Activated CD8-positive, alpha-beta memory T cell treated with anti-CD3 and anti-CD28 coated beads for 4 hours (primary cell): ENCODE data around the gene GHRH.

ENCODE experiments used
- DNase-seq, 2 donors: peaks; one replicate each; pipeline ENCODE4 v3.0.0-alpha.2; 2020; ENCODE audit warnings: low read depth in 2 of 2

The GHRH gene

GRCh38 chr20:37260923-37261322 is 691 bp downstream of the GHRH start:
- no peak for DNase-seq

GRCh38 chr20:37259865-37260264 is 1.7 kb downstream of the GHRH start:
- no peak for DNase-seq

DNA sequence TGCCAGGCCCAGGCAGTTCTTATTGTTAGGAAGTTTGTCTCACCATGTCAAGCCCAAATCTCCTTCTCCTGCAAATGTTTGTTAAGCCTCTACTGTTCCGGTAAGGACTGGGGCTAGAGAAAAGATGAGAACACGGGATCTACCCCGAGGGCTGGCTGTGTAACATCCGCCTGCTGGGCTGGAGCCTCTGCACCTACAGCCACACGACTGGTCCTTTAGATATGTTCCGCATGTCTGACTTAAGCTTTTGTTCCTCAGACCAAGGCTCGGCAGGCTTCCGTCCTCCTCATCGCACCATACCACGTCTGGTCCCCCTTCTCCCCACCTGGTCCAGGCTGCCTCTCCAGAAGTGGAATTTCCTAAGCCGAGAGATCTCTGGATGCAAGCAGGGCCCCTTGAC is 2.6 kb downstream of the GHRH start:
- DNase-seq, result no peak

GRCh38 chr20:37257988-37258387 is 3.6 kb downstream of the GHRH start:
- no peak for DNase-seq

GRCh38 chr20:37257530-37257929 is 4.1 kb downstream of the GHRH start:
- no peak for DNase-seq

DNA sequence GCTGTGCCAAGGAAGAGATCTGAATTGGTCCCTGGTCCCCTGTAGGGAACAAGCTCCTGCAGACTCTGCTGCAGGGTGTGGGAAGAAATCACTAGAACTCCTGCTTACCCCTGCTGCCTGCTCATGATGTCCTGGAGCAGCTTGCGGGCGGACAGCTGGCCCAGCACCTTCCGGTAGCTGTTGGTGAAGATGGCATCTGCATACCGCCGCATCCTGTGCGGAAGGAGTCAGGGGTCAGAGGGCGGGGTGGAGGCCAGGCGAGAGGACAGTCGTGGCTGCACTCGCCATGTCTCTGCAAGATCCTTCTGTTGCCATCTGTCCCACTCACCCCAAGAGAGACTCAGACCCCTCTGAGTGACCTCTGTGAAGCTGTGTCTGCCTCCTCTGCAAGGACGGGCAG is 5.3 kb downstream of the GHRH start:
- no peak for DNase-seq

DNA sequence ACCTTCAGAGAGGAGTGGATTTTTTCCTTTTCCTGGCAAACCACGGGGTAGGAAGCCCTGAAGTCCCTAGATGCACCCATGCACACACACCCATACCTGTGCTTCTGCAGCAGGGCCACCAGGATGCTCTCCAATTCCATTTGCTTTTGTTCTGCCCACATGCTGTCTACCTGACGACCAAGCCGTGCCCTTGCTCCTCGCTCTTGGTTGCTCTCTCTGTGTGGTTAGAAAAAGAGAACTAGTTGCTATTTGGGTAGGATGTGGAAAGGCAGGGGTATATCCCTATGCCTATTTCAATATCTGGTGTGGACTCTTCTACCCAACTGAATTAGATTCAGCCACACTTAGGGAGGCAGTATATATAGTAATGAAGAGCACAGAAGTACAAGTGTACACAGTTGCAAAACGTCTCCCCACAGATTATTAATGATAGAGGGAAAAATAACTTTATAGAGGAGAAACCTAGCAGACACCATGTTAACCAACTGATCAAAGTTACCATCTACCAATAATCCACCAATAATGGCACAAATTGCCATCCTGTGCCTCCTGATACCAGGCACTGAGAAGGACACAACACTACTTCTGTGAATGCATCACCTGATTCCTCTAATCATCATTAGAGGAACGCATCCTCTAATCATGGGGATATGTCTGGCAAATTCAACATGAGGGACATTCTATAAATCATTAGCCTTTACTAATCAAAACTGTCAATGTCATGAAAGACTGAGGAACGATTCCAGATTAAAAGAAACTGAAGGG is 7.3 kb downstream of the GHRH start:
- DNase-seq, result no peak

DNA sequence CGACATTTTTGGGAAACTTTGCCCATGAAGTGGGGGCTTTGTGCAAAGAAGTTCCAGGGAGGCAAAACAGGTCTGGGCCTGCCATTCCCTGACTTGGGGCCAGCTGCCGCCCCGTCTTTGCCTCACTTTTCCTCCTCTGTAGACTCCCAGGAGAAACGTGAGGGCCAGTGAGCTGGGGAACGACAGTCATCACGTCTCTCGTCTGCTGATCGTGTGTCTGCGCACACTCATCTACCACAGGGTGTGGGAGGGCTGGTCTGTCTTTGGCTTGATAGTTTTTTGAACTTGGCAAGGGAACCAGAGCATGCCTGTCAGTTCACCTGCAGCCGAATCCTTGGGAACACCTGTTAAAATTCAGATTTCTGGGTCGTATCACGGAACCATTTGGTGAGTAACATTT is 8.5 kb downstream of the GHRH start:
- DNase-seq, result no peak

DNA sequence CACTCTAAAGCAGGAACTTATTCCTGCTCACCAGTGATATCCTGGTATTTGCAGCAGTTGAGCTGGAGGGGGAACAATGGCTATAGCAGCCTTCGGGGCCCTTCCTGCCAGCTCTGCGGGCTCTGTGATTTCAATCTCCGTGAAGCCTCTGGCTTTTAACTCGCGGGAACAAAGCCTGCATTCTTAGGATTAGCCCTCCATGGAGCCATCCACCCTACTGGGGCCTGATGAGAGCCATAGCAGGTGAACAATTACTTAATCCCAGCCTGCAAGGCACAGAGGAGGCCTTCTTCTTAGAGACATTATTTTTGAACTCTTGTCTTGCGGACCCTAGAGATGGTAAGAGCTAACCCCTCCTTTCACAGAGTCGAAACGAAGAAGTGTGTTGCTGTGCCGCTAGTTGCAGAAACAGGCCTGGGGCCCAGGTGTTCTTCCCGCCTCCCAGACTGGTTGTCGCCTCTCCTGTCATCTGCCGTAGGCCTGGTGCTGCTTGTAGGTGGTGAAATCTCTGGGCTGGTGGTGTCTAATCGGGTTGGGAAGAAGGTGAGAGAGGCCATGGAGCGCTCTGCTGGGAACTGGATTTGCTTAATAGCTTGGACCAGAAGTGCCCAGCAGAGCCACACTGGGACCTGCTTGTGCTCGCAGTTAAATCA is 9.7 kb downstream of the GHRH start:
- DNase-seq, result no peak

GRCh38 chr20:37249304-37249703 is 12.3 kb downstream of the GHRH start:
- no peak for DNase-seq

DNA sequence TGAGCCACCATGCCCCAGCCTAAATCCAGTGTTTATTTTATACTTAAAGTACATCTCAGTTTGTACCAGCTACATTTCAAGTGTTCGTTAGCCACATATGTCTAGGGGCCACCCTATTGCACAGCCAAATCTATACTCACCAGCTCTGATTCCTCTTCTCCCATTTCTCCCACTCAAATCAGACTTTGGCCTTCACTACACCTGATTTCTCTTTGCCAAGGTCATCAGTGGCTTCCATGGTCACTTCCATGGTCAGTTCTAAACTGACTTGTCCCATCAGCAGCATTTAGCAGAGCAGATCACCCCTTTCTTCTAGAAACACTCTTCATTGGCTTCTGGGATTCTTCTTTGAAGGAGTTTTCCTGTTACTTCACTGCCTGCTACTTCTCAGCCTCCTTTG is 14.1 kb downstream of the GHRH start:
- no peak for DNase-seq

DNA sequence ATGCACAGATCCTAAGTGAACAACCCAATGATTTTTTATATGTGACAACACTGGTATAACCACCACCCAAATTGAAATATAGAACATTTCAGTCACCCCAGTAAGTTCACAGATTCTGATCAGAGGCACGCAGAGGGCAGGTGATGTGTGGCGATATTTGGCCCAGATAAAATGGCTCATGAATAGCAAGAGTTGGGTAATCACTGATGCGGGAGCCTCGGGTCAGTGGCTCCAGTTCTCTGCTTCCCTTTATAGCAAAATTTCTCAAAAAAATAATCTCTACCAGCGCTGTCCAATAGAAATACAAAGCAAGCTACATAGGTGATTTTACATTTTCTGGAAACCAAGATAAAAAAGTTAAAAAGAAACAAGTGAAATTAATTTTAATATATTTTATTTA is 14.9 kb downstream of the GHRH start:
- no peak for DNase-seq

DNA sequence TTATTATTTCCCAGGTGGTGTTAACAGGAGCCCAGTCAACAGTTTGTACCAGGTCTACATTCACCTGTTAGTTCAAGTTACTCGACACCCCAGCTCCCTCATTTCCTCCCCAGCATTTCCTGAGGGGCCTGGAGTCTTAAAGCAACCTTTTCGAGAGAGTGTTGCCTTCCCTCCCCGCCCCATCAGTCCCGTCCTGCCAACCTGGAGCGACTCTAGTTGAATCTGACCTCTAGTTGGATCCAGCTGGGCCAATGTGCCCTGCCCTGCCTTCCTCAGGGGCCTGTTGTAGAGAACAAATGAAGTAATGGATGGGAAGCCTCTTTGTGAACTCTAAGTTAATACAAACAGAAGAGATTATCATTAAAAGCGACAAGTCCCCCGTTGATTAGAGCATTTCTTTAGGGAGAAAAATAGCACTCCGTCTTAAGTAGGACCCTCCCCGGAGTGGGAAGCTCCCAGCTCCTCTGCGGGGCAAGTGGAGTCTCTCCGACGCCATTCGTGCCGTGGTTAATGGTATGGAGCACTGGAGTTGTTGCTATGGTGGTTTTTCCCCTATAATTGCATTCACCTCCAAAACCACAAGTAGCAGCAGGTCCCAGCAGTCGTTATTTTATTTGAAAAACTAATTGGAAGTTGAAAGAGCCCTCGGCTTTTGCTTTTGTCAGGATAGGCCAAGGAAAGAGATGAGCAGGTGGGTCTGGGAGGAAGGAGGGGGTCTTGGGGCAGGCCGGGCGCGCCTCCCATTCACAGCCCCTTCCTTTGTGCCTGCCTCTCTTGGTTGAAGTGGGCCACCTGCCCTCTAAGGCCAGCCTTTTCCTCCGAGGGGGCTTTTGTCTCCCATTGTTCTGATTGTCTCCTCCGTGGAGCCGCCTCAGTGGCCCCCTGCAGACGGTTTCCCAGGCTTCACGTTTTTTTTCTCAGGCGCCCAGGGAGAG is 16.1 kb downstream of the GHRH start:
- no peak for DNase-seq

DNA sequence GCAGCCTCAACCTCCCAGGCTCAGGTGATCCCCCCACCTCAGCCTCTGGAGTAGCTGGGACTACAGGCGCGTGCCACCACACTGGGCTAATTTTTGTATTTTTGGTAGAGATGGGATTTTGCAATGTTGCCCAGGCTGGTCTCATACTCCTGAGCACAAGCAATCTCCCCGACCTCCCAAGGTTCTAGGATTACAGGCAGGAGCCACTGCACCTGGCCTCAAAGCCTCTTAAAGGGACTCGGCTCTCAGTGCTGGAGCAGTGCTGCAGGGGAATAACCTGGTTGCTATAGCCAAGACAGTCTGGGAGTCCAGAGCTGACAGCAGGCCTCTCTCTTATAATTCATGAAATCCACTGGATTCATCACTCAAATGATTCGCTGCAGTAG is 17.0 kb downstream of the GHRH start:
- no peak for DNase-seq

DNA sequence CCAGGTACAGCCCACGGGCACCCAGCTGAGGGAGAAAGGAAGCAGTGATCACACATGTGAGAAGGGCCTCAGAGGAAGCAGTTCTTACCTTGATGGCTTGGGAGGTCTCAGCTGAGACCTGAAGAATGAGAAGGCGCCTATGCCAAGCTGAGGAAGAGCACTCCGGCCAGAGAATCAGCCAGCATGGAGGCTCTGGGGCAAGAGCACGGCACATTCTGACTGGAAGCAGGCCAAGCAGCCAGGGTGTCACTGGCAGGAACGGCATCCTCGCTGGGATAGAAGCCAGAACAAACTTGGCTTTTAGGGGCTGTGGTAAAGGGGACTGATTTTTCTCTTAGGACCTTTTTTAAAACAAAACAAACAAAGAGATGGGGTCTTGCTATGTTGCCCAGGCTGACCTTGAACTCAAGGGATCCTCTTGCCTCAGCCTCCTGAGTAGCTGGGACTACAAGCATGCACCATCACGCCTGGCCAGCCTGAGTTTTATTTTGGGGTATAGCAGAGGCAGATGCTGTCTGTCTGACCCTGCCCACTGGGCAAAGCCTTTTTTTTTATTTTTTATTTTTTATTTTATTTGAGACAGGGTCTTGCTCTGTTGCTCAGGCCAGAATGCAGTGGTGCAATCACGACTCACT is 17.6 kb downstream of the GHRH start:
- no peak for DNase-seq

DNA sequence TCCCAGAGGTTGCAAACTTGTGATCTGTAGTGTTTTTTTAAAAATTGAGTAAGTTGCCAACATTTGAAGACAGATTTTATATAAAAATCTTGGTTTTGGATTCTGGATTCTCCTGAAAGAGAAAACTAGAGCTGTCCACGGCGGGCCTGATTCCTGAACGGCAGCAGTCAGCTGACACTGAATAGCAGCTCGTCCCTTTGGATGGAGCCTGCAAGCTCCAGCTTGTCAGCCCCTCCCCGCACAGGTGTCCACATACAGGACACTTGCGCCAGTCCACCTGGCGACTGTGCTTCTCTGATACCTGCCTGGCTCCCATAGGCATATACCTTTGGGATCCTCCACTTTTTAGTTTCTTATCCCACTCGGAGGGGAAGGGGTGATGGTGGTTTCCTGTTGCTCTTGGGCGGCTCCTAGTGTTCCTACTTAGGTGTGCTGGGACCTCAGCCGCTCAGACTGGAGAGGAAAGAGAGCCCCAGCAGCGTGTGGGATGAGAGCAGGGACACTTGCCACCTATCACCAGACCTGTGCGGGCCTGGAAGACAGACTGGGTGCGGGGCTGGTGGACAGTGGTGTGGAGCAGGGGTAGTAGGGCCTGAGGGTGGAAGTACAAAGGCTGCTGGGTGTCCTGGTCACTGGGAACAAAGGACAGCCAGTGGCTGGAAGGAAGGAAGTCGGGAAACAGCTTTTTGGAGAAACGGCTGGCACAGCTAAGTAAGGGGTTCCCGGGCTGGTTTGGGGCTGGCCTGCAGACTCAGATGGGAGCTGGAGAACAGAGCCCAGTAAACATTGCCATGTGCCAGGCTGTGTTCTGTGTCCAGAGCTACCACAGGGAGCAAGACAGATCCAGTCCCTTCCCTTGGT is 18.3 kb downstream of the GHRH start:
- no peak for DNase-seq

GRCh38 chr20:37242503-37242902 is 19.1 kb downstream of the GHRH start:
- DNase-seq, result no peak

- DNase-seq, result no peak
Observed at GRCh38 chr20:37240337-37241067, 21.1 kb downstream of the GHRH start.

DNA sequence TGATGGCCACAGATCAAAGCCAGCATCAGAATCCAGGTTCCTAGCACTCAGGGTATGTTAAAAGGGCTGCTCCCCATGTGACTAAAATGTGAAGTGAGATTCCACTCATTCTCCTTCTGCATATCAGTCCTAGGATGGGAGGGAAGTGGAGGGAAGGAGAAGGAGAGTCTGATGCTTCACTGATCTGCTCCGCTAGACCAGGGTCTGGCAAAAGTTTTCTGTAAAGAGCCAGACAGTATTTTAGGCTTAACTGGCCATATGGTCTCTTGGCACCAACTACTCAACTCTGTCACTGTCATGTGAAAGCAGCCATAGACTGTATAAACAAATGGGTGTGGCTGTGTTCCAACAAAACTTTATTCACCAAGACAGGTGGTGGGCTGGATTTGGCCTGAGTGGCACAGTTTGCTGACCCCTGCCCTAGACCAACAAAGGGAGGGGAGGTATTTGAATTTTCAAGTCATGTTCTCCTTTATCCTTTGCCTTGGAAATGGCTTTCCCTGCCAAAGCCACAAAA is 22.6 kb downstream of the GHRH start:
- DNase-seq, result no peak

GRCh38 chr20:37238426-37238825 is 23.2 kb downstream of the GHRH start:
- no peak for DNase-seq
